ENCODE data around the gene SYT2. TPM values are rescaled to one million over a fixed set of nuclear protein-coding genes. Genes with fewer than 3 reads are reported as not detected.
"Not testable (repeated sequence)": the region's sequence is repeated elsewhere in the genome, so short reads cannot be mapped to it uniquely, and the experiment has no call there.

Gene SYT2
- total RNA-seq, 1 experiment from 2014 or later = not detected

- POLR2A ChIA-PET; RAD21 ChIA-PET (ENCODE audit: low non-redundant PET in 1 of 2, low total read pairs in 2 of 2, uncharacterized antibody in 2 of 2, unreplicated experiment in 2 of 2); H3K27ac ChIP-seq (ENCODE audit: low read depth, low read length); CTCF ChIA-PET; DNase-seq (ENCODE audit: low read depth, low spot score); H3K9me2 ChIP-seq (ENCODE audit: insufficient read depth); H3K4me1 ChIP-seq (ENCODE audit: control insufficient read depth in 1 of 2, insufficient read depth in 2 of 2, low read length in 2 of 2); H3K36me3 ChIP-seq (ENCODE audit: control insufficient read depth in 1 of 2, insufficient read depth in 2 of 2, low read length in 2 of 2); H2AFZ ChIP-seq (ENCODE audit: low read depth, low read length, poor library complexity, severe bottlenecking); H3K4me3 ChIP-seq (replicated peaks in 1 of 2; ENCODE audit: low read depth in 1 of 2, low read length in 2 of 2); BruUV-seq (replicated peaks); H3K9ac ChIP-seq (ENCODE audit: low read length); H3K9me3 ChIP-seq (ENCODE audit: control insufficient read depth in 1 of 2, insufficient read depth in 1 of 2, low read depth in 1 of 2, low read length in 2 of 2); ATAC-seq; H4K20me1 ChIP-seq (ENCODE audit: insufficient read depth); H3K4me2 ChIP-seq (ENCODE audit: low read length); H3K79me2 ChIP-seq (ENCODE audit: insufficient read depth, low read length); H3K27me3 ChIP-seq (ENCODE audit: insufficient read depth, low read length); intact Hi-C loops (cut with micrococcal nuclease): not testable (repeated sequence)
Observed at GRCh38 chr1:202545647-202546303, 164.5 kb downstream of the SYT2 start.

GRCh38 chr1:202544766-202545449 lies 165.3 kb downstream of the SYT2 start:
- H3K4me3 ChIP-seq (replicated peaks in 1 of 2; ENCODE audit: low read depth in 1 of 2, low read length in 2 of 2); BruUV-seq (replicated peaks); H3K79me2 ChIP-seq (ENCODE audit: insufficient read depth, low read length); H3K9me2 ChIP-seq (ENCODE audit: insufficient read depth); H2AFZ ChIP-seq (ENCODE audit: low read depth, low read length, poor library complexity, severe bottlenecking); ATAC-seq; RAD21 ChIA-PET (ENCODE audit: low non-redundant PET in 1 of 2, low total read pairs in 2 of 2, uncharacterized antibody in 2 of 2, unreplicated experiment in 2 of 2); CTCF ChIA-PET; H3K27me3 ChIP-seq (ENCODE audit: insufficient read depth, low read length); H3K27ac ChIP-seq (ENCODE audit: low read depth, low read length); H3K9me3 ChIP-seq (ENCODE audit: control insufficient read depth in 1 of 2, insufficient read depth in 1 of 2, low read depth in 1 of 2, low read length in 2 of 2); DNase-seq (ENCODE audit: low read depth, low spot score); H3K36me3 ChIP-seq (ENCODE audit: control insufficient read depth in 1 of 2, insufficient read depth in 2 of 2, low read length in 2 of 2); H3K9ac ChIP-seq (ENCODE audit: low read length); H3K4me2 ChIP-seq (ENCODE audit: low read length); intact Hi-C loops (cut with micrococcal nuclease); H3K4me1 ChIP-seq (ENCODE audit: control insufficient read depth in 1 of 2, insufficient read depth in 2 of 2, low read length in 2 of 2); POLR2A ChIA-PET; H4K20me1 ChIP-seq (ENCODE audit: insufficient read depth): not testable (repeated sequence)

- CTCF ChIA-PET; H3K36me3 ChIP-seq (ENCODE audit: control insufficient read depth in 1 of 2, insufficient read depth in 2 of 2, low read length in 2 of 2); POLR2A ChIA-PET; H3K4me1 ChIP-seq (ENCODE audit: control insufficient read depth in 1 of 2, insufficient read depth in 2 of 2, low read length in 2 of 2); H3K79me2 ChIP-seq (ENCODE audit: insufficient read depth, low read length); H3K4me2 ChIP-seq (ENCODE audit: low read length); H3K4me3 ChIP-seq (replicated peaks in 1 of 2; ENCODE audit: low read depth in 1 of 2, low read length in 2 of 2); H2AFZ ChIP-seq (ENCODE audit: low read depth, low read length, poor library complexity, severe bottlenecking); H4K20me1 ChIP-seq (ENCODE audit: insufficient read depth); intact Hi-C loops (cut with micrococcal nuclease); H3K9me2 ChIP-seq (ENCODE audit: insufficient read depth); BruUV-seq (replicated peaks); H3K27me3 ChIP-seq (ENCODE audit: insufficient read depth, low read length); H3K9me3 ChIP-seq (ENCODE audit: control insufficient read depth in 1 of 2, insufficient read depth in 1 of 2, low read depth in 1 of 2, low read length in 2 of 2); RAD21 ChIA-PET (ENCODE audit: low non-redundant PET in 1 of 2, low total read pairs in 2 of 2, uncharacterized antibody in 2 of 2, unreplicated experiment in 2 of 2); ATAC-seq; H3K27ac ChIP-seq (ENCODE audit: low read depth, low read length); DNase-seq (ENCODE audit: low read depth, low spot score); H3K9ac ChIP-seq (ENCODE audit: low read length): not testable (repeated sequence)
Observed at GRCh38 chr1:202543537-202543936, 166.7 kb downstream of the SYT2 start.

- RAD21 ChIA-PET (ENCODE audit: low non-redundant PET in 1 of 2, low total read pairs in 2 of 2, uncharacterized antibody in 2 of 2, unreplicated experiment in 2 of 2) = not testable (repeated sequence)
Observed at GRCh38 chr1:202542415-202542814, 167.8 kb downstream of the SYT2 start.

More at GRCh38 chr1:202542415-202542814, 167.8 kb downstream of the SYT2 start:
- H3K4me2 ChIP-seq (ENCODE audit: low read length); H3K9ac ChIP-seq (ENCODE audit: low read length); BruUV-seq (replicated peaks); CTCF ChIA-PET; intact Hi-C loops (cut with micrococcal nuclease); POLR2A ChIA-PET; H3K9me2 ChIP-seq (ENCODE audit: insufficient read depth); H3K9me3 ChIP-seq (ENCODE audit: control insufficient read depth in 1 of 2, insufficient read depth in 1 of 2, low read depth in 1 of 2, low read length in 2 of 2); H3K36me3 ChIP-seq (ENCODE audit: control insufficient read depth in 1 of 2, insufficient read depth in 2 of 2, low read length in 2 of 2); H3K4me1 ChIP-seq (ENCODE audit: control insufficient read depth in 1 of 2, insufficient read depth in 2 of 2, low read length in 2 of 2); H3K4me3 ChIP-seq (replicated peaks in 1 of 2; ENCODE audit: low read depth in 1 of 2, low read length in 2 of 2); DNase-seq (ENCODE audit: low read depth, low spot score); ATAC-seq; H2AFZ ChIP-seq (ENCODE audit: low read depth, low read length, poor library complexity, severe bottlenecking); H4K20me1 ChIP-seq (ENCODE audit: insufficient read depth); H3K79me2 ChIP-seq (ENCODE audit: insufficient read depth, low read length); H3K27ac ChIP-seq (ENCODE audit: low read depth, low read length); H3K27me3 ChIP-seq (ENCODE audit: insufficient read depth, low read length): not testable (repeated sequence)
